HepG2 (cell line): ENCODE measurements around the gene SIRT6. TPM values are rescaled to one million over a fixed set of nuclear protein-coding genes. Genes with fewer than 3 reads are reported as not detected.

ENCODE experiments used
- ATF7 ChIP-seq, 2 experiments: fragments of 450-650 bp in 1 of 2; sonication (generic) in 1 of 2; formaldehyde crosslinking in 1 of 2; IDR thresholded peaks; 2 replicates each; pipeline versions ENCODE4 v1.4.0 to v1.6.1; 2016 to 2020; ENCODE audit warnings: antibody characterized with exemption in 1 of 2, mild to moderate bottlenecking in 1 of 2, missing genetic modification reagents in 1 of 2
- ATM ChIP-seq: fragments of 450-650 bp; IDR thresholded peaks from 2 replicates; pipeline ENCODE4 v1.7.1; 2017; ENCODE audit warnings: mild to moderate bottlenecking, borderline replicate concordance
- GABPA ChIP-seq, 2 experiments: IDR thresholded peaks; 2 replicates each; pipeline ENCODE4 v1.6.1; 2011 to 2016; ENCODE audit warnings: low read depth in 2 of 2, low read length in 1 of 2, missing biosample characterization in 1 of 2, missing genetic modification characterization in 1 of 2
- GLI4 ChIP-seq: sonication (generic); formaldehyde crosslinking; IDR thresholded peaks from 2 replicates; pipeline ENCODE4 v1.5.1; 2020; ENCODE audit warnings: missing genetic modification reagents, mild to moderate bottlenecking, moderate library complexity, borderline replicate concordance
- HNF4A ChIP-seq: sonication (generic); formaldehyde crosslinking; IDR thresholded peaks from 2 replicates; pipeline ENCODE4 v1.4.0; 2020; ENCODE audit warnings: missing genetic modification reagents
- MXD4 ChIP-seq: IDR thresholded peaks from 2 replicates; pipeline ENCODE4 v1.6.1; 2016; ENCODE audit warnings: mild to moderate bottlenecking, missing biosample characterization, missing genetic modification reagents
- NAIF1 ChIP-seq: sonication (generic); formaldehyde crosslinking; IDR thresholded peaks from 2 replicates; pipeline ENCODE4 v1.5.0; 2020; ENCODE audit warnings: mild to moderate bottlenecking, missing genetic modification reagents, borderline replicate concordance
- PHF21A ChIP-seq: sonication (generic); formaldehyde crosslinking; IDR thresholded peaks from 2 replicates; pipeline ENCODE4 v1.5.0; 2020; ENCODE audit warnings: mild to moderate bottlenecking, missing genetic modification reagents
- PITX1 ChIP-seq: sonication (generic); formaldehyde crosslinking; IDR thresholded peaks from 2 replicates; pipeline ENCODE4 v1.5.1; 2020; ENCODE audit warnings: mild to moderate bottlenecking, missing genetic modification reagents
- RFXANK ChIP-seq: IDR thresholded peaks from 2 replicates; pipeline ENCODE4 v1.6.1; 2016
- SIN3A ChIP-seq: IDR thresholded peaks from 2 replicates; pipeline ENCODE4 v1.6.1; 2011; ENCODE audit warnings: low read depth, mild to moderate bottlenecking, control low read depth, low read length, borderline replicate concordance
- ZNF343 ChIP-seq: sonication (generic); formaldehyde crosslinking; IDR thresholded peaks from 2 replicates; pipeline ENCODE4 v1.4.0; 2020; ENCODE audit warnings: mild to moderate bottlenecking, missing genetic modification reagents
- ZNF607 ChIP-seq: sonication (generic); formaldehyde crosslinking; IDR thresholded peaks from 2 replicates; pipeline ENCODE4 v1.5.1; 2020; ENCODE audit warnings: missing genetic modification reagents, mild to moderate bottlenecking, borderline replicate concordance
- ZNF709 ChIP-seq: sonication (generic); formaldehyde crosslinking; IDR thresholded peaks from 2 replicates; pipeline ENCODE4 v1.5.0; 2020; ENCODE audit warnings: mild to moderate bottlenecking, missing genetic modification reagents
- ZNF788 ChIP-seq: sonication (generic); formaldehyde crosslinking; IDR thresholded peaks from 2 replicates; pipeline ENCODE4 v1.5.0; 2020; ENCODE audit warnings: mild to moderate bottlenecking, missing genetic modification reagents, borderline replicate concordance
- ZNF841 ChIP-seq: sonication (generic); formaldehyde crosslinking; IDR thresholded peaks from 2 replicates; pipeline ENCODE4 v1.8.1; 2023; ENCODE audit warnings: missing genetic modification reagents, borderline replicate concordance
- polyA plus RNA-seq, 8 experiments: library from polyadenylated mRNA; depleted of rRNA in 3 of 8; stranded (reverse) in 7 of 8; unstranded in 1 of 8; fragments of >200 nt; fragmentation: Illumina TruSeq in 4 of 8; extraction: Trizol in 4 of 8; gene quantifications; 2 replicates each; pipeline versions ENCODE4 v1.2.1 to v1.2.3, GENCODE V29; 2011 to 2016; ENCODE audit warnings: low read depth in 4 of 8, missing spikeins in 1 of 8, mixed read lengths in 1 of 8; ENCODE audit not compliant: insufficient read depth in 1 of 8
- total RNA-seq, 5 experiments: library from RNA; depleted of rRNA; stranded (reverse); fragments of >200 nt; fragmentation: Illumina TruSeq; extraction: Trizol; gene quantifications; 2 replicates each; pipeline ENCODE4 v1.2.3, GENCODE V29; 2016; ENCODE audit warnings: low read depth in 1 of 5
- TF ChIP-seq, protein P1 (sequence below), 2 experiments: sonication (generic) in 1 of 2; formaldehyde crosslinking in 1 of 2; IDR thresholded peaks; 2 replicates each; pipeline versions ENCODE4 v1.4.0 to v1.6.1; 2018 to 2020; ENCODE audit warnings: missing genetic modification reagents in 2 of 2, borderline replicate concordance in 1 of 2, low read depth in 1 of 2, mild to moderate bottlenecking in 1 of 2, missing biosample characterization in 1 of 2
- TF ChIP-seq, protein P2 (sequence below): IDR thresholded peaks from 2 replicates; pipeline ENCODE4 v1.6.1; 2018; ENCODE audit warnings: missing genetic modification reagents, mild to moderate bottlenecking, missing compliant biosample characterization
- TF ChIP-seq, protein P3 (sequence below): sonication (generic); formaldehyde crosslinking; IDR thresholded peaks from 2 replicates; pipeline ENCODE4 v1.5.1; 2020; ENCODE audit warnings: missing genetic modification reagents, mild to moderate bottlenecking, borderline replicate concordance
- TF ChIP-seq, protein P4 (sequence below): sonication (generic); formaldehyde crosslinking; IDR thresholded peaks from 2 replicates; pipeline ENCODE4 v1.5.1; 2020; ENCODE audit warnings: missing genetic modification reagents, mild to moderate bottlenecking, borderline replicate concordance
- TF ChIP-seq, protein P5 (sequence below): sonication (generic); formaldehyde crosslinking; IDR thresholded peaks from 2 replicates; pipeline ENCODE4 v1.4.0; 2020; ENCODE audit warnings: missing genetic modification reagents

SIRT6 gene
- total and polyA plus RNA-seq, 2 of the 13 experiments (the other 11 are each of a cell fraction or from before 2014, with no cell fraction given): 11.0 to 18.4 TPM

DNA sequence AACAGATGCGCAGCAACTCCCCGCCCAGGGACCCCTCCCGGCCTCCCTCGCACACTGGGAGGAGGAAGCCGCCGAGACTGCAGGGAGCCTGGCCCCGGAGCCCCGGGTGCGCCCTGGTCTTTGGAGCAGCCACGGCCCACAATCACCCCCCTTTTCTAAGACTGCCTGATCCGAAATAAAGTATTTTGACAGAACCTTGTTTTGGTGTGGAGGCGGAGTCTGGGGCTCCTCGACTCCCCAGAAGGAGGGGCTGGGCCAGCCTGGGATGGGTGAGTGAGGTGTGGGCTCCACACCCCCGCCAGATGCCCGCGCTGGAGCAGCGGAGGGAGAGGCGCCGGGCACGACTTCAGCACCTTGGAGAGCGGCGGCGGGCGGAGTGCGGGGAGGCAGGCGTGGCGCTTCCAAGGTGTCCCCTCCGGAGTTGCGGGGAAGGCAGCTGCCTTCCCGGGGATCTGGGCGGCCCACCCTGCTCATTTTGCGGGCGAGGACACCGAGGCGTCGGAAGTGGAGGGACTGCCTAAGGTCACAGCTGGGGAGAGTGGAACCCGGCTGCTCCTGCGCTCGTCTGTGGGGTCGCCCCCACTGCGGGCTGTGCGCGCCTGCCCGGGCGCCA lies 9.4 kb downstream of the SIRT6 start (continued):
- TF ChIP-seq, protein P1, sequence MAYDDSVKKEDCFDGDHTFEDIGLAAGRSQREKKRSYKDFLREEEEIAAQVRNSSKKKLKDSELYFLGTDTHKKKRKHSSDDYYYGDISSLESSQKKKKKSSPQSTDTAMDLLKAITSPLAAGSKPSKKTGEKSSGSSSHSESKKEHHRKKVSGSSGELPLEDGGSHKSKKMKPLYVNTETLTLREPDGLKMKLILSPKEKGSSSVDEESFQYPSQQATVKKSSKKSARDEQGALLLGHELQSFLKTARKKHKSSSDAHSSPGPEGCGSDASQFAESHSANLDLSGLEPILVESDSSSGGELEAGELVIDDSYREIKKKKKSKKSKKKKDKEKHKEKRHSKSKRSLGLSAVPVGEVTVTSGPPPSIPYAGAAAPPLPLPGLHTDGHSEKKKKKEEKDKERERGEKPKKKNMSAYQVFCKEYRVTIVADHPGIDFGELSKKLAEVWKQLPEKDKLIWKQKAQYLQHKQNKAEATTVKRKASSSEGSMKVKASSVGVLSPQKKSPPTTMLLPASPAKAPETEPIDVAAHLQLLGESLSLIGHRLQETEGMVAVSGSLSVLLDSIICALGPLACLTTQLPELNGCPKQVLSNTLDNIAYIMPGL (CRISPR knock-in tag; IDR thresholded peaks at IDR 0.05; ENCODE audit: borderline replicate concordance in 1 of 2, low read depth in 1 of 2): no peak
- TF ChIP-seq ZNF709 (CRISPR knock-in tag) (peak; percentile 41; the same call in 1 of the 2 replicates), NAIF1 (CRISPR knock-in tag) (no peak), ZNF788 (CRISPR knock-in tag) (0 out of 2 replicates have a peak, but pooled peaks have one; percentile 38), RFXANK (CRISPR knock-in tag) (no peak), ZNF607 (peak; percentile 86), ATF7 (IDR thresholded peaks at IDR 0.05) (no peak), ATF7 (CRISPR knock-in tag; IDR thresholded peaks at IDR 0.05) (no peak), ZNF841 (CRISPR knock-in tag) (0 out of 2 replicates have a peak, but pooled peaks have one; percentile 29), GABPA (IDR thresholded peaks at IDR 0.05; ENCODE audit: low read depth, low read length) (no peak), GABPA (CRISPR knock-in tag; IDR thresholded peaks at IDR 0.05; ENCODE audit: low read depth) (no peak), PITX1 (CRISPR knock-in tag) (no peak), MXD4 (CRISPR knock-in tag) (peak; percentile 63; the same call in 1 of the 2 replicates), ZNF343 (no peak), PHF21A (CRISPR knock-in tag) (no peak), GLI4 (no peak), SIN3A (no peak), HNF4A (CRISPR knock-in tag) (no peak), ATM (no peak)
- TF ChIP-seq, protein P2, sequence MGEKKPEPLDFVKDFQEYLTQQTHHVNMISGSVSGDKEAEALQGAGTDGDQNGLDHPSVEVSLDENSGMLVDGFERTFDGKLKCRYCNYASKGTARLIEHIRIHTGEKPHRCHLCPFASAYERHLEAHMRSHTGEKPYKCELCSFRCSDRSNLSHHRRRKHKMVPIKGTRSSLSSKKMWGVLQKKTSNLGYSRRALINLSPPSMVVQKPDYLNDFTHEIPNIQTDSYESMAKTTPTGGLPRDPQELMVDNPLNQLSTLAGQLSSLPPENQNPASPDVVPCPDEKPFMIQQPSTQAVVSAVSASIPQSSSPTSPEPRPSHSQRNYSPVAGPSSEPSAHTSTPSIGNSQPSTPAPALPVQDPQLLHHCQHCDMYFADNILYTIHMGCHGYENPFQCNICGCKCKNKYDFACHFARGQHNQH (CRISPR knock-in tag): peak; percentile 79; the same call in 1 of the 2 replicates
- TF ChIP-seq, protein P3, sequence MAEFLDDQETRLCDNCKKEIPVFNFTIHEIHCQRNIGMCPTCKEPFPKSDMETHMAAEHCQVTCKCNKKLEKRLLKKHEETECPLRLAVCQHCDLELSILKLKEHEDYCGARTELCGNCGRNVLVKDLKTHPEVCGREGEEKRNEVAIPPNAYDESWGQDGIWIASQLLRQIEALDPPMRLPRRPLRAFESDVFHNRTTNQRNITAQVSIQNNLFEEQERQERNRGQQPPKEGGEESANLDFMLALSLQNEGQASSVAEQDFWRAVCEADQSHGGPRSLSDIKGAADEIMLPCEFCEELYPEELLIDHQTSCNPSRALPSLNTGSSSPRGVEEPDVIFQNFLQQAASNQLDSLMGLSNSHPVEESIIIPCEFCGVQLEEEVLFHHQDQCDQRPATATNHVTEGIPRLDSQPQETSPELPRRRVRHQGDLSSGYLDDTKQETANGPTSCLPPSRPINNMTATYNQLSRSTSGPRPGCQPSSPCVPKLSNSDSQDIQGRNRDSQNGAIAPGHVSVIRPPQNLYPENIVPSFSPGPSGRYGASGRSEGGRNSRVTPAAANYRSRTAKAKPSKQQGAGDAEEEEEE (CRISPR knock-in tag): no peak
- TF ChIP-seq, protein P4, sequence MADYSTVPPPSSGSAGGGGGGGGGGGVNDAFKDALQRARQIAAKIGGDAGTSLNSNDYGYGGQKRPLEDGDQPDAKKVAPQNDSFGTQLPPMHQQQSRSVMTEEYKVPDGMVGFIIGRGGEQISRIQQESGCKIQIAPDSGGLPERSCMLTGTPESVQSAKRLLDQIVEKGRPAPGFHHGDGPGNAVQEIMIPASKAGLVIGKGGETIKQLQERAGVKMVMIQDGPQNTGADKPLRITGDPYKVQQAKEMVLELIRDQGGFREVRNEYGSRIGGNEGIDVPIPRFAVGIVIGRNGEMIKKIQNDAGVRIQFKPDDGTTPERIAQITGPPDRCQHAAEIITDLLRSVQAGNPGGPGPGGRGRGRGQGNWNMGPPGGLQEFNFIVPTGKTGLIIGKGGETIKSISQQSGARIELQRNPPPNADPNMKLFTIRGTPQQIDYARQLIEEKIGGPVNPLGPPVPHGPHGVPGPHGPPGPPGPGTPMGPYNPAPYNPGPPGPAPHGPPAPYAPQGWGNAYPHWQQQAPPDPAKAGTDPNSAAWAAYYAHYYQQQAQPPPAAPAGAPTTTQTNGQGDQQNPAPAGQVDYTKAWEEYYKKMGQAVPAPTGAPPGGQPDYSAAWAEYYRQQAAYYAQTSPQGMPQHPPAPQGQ (CRISPR knock-in tag): no peak
- TF ChIP-seq, protein P5, sequence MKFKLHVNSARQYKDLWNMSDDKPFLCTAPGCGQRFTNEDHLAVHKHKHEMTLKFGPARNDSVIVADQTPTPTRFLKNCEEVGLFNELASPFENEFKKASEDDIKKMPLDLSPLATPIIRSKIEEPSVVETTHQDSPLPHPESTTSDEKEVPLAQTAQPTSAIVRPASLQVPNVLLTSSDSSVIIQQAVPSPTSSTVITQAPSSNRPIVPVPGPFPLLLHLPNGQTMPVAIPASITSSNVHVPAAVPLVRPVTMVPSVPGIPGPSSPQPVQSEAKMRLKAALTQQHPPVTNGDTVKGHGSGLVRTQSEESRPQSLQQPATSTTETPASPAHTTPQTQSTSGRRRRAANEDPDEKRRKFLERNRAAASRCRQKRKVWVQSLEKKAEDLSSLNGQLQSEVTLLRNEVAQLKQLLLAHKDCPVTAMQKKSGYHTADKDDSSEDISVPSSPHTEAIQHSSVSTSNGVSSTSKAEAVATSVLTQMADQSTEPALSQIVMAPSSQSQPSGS: 0 out of 2 replicates have a peak, but pooled peaks have one; percentile 52
